ENCODE data around the gene PRSS50.

The PRSS50 gene

DNA sequence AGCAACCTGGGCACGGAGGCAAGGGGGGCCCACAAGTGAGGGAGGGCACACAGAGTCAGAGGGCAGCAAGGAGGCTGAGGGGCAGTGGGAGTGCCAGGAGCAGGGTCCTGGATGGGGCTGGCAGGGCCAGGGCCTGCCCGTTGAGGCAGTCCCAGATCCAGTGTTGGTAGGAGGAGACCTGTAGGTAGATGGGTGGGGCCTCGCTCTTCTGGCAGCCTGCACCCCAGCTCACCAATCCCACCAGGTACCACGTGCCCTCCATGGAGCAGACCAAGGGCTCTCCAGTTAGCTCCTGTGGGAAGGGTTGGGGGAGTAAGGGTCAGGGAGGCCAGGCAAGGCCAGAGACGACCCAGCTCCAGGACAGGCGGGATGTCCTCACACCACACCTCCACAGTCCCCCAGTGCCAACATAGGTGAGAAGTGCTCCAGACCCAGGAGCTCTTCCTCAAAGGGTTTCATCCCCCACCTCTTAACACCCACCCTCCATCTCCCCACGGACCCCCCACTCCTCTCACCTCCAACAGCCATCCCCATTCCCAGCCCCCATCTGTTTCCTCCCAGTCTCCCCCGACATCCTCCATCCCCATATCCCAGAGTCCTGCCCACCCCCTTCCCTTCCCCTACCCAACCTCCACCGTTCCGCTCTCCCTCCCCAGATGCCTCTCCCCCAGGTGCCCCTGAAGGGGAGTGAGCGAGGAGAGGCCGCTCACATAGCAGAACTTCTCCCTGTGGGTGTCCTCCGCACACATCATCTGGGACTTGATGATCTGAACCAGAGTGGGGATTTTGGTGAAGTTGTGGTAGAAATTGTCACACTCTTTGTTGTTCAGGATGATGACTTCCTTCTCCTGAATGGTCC is 5.2 kb downstream of the PRSS50 start:
- TF ChIP-seq, protein P1, sequence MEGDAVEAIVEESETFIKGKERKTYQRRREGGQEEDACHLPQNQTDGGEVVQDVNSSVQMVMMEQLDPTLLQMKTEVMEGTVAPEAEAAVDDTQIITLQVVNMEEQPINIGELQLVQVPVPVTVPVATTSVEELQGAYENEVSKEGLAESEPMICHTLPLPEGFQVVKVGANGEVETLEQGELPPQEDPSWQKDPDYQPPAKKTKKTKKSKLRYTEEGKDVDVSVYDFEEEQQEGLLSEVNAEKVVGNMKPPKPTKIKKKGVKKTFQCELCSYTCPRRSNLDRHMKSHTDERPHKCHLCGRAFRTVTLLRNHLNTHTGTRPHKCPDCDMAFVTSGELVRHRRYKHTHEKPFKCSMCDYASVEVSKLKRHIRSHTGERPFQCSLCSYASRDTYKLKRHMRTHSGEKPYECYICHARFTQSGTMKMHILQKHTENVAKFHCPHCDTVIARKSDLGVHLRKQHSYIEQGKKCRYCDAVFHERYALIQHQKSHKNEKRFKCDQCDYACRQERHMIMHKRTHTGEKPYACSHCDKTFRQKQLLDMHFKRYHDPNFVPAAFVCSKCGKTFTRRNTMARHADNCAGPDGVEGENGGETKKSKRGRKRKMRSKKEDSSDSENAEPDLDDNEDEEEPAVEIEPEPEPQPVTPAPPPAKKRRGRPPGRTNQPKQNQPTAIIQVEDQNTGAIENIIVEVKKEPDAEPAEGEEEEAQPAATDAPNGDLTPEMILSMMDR (IDR thresholded peaks at IDR 0.05): no peak
- Histone ChIP-seq H3K27ac (no peak overlapping the region), H3K4me3 (no peak overlapping the region)
- DNase-seq (ENCODE audit: low spot score): peak; percentile 64

DNA sequence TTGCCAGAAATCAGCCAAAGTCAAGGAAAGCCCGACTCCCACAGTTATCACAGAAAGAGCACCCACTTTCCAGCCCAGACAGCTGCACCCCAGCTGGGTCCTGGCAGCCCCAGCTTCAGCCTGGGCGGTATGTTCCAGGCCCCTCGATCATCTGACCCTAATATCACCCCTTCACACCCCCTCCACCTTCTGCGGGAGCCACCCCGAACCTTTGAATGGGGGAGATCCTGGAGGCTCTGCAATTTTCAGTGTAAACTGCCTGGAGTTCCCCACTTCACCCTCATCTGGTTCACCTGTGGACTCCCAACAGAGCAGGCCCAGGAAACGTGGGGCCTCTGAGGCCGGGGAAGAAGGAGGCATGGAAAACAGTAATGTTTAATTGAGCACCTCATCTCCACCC is 5.9 kb downstream of the PRSS50 start:
- TF ChIP-seq, protein P1 (IDR thresholded peaks at IDR 0.05): no peak
- no peak overlapping the region for H3K4me3 ChIP-seq
- no peak overlapping the region for H3K27ac ChIP-seq
- DNase-seq (ENCODE audit: low spot score): peak; percentile 56

DNA sequence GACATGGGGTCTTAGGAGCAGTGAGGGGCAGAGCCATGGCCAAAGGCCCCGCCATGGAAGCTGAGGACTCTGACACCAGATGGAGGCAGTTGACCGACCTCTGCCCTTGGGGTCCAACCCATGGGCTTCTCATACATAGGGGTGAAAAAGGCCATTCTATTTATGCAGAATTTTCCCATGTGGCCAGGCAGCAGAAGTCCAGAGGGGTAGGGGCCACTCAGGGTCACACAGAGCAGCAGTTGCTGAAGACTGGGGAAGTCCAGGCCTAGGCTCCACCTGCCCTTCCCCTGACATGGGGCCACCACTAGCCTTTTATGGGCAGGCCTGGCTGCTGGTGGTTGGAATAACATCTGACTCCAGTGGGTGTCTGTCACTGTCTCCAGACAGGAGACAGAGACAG is 6.4 kb downstream of the PRSS50 start:
- no peak overlapping the region for H3K27ac ChIP-seq
- TF ChIP-seq, protein P1 (IDR thresholded peaks at IDR 0.05): no peak
- H3K4me3 ChIP-seq: no peak overlapping the region
- peak; percentile 58 for DNase-seq (ENCODE audit: low spot score)

DNA sequence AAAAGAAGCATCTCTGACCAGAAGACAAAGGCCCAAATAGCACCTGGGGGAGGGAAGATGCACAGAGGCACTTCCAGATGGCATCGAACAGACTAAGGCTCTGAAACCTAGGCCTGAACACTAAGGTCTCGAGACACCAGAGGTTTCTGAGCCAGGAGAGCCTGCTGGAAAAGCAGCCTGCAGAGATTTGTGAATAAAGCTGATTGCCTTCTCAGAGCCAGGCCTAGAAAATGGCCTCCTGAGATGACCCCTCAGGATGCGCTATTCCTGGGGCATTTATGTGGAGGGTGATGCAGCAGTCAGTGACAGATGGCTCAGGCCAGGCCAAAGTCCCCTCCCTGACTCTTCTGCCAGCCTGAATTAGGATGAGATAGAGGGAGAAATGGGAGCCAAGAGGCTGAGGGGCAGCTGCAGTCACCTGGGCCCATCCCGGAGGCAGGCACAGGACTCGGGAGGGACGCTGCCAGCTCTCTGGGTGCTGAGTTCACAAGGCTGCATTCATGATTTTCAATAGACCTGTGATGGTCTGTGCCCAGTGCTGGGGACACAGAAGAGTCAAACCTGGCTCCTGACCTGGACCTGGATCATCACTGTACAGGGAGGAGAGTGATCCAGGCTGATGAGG is 6.9 kb downstream of the PRSS50 start:
- Histone ChIP-seq H3K27ac (no peak overlapping the region), H3K4me3 (no peak overlapping the region)
- DNase-seq (ENCODE audit: low spot score): peak; percentile 68
- TF ChIP-seq, protein P1 (IDR thresholded peaks at IDR 0.05): no peak

DNA sequence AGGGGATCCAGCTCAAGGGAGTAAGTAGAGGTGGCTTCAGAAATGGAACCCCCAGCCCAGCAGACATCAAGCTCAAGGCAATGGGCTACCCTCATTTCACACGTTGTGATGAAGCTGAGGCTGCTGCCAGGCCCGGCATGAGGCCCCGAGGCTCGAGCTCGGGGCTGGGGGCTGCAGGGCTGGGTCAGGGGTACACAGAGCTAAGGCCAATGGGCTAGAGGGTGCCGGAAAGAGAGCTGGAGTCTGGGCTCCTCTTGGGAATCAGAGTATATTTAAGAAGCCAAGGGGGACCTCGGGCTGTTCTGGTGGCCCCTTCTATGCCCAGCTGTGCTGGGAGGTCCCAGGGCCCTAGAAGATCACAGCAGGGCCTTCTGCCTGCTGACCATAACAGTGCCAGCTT is 7.4 kb downstream of the PRSS50 start:
- Histone ChIP-seq H3K27ac (no peak overlapping the region), H3K4me3 (no peak overlapping the region)
- peak; percentile 43 for DNase-seq (ENCODE audit: low spot score)
- TF ChIP-seq, protein P1 (IDR thresholded peaks at IDR 0.05): no peak

DNA sequence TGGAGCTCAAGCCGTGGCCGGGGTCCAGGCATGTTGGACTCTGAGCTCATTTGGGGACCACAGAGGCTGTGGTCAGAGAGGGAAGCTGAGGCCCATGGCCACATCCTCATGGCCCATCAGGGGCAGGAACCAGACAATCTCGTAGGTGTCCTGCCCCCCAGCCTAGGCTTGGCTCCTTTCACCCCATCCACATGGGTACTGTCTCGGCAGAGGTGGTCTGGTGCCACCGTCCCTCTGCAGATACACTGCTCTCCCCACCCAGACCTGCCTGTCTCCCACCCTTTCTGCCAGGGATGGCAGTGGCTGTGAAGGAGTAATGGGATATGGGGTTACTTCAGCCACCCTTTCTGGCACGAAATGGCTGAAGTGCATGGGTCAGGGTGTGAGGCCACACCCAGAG is 7.9 kb downstream of the PRSS50 start:
- Histone ChIP-seq H3K27ac (no peak overlapping the region), H3K4me3 (no peak overlapping the region)
- TF ChIP-seq, protein P1 (IDR thresholded peaks at IDR 0.05): no peak
- DNase-seq (ENCODE audit: low spot score): peak; percentile 50
